Measurements from ENCODE around the gene KCTD3.

DNA sequence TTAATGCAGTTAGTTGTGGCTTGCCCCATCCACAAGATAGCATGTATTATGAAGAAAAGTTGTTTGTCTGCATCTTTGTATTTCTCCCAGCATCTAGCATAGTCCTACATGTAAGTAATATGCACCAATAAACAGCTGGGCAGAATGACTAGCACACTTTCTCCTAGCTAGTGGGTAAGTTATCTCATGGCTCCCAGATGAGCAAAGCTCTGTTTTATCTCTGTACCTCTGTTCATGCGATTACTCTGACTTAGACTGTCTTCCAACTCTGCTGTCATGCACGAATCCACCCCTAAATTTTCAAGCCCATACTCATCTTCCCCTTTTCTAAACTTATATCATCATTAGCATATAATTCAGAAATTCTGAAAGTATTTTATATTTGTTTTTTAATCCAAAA lies 37.5 kb upstream of the KCTD3 start:
- TF ChIP-seq EZH2 (IDR thresholded peaks at IDR 0.05) (no peak), POLR2AphosphoS5 (IDR thresholded peaks at IDR 0.05; ENCODE audit: borderline replicate concordance, low read depth, low read length) (no peak)

All from SK-N-MC (cell line).